ENCODE measurements around the gene TBC1D30.
A peak's percentile ranks its signal among the peaks of the same experiment; 100 is the strongest.

Gene TBC1D30

GRCh38 chr12:64833928-64834327 lies 9.5 kb downstream of the TBC1D30 start:
- Histone ChIP-seq H3K27ac (ENCODE audit: low read depth, low read length) (no peak overlapping the region), H3K9ac (ENCODE audit: low read length) (no peak overlapping the region), H4K8ac (ENCODE audit: low read depth, low read length) (no peak overlapping the region), H4K5ac (ENCODE audit: low read length) (no peak overlapping the region), H2BK15ac (replicated peaks; ENCODE audit: low read depth) (no peak overlapping the region), H3K56ac (ENCODE audit: low read length) (no peak overlapping the region), H3K79me2 (ENCODE audit: control insufficient read depth, insufficient read depth, low read length) (no peaks in the 10 kb centered on the region), H3K18ac (ENCODE audit: low read length) (no peak overlapping the region), H3K4me3 (ENCODE audit: low read length) (no peak overlapping the region), H3K4ac (ENCODE audit: low read depth, low read length) (no peak overlapping the region), H3K79me1 (ENCODE audit: low read length) (no peaks in the 10 kb centered on the region), H2BK120ac (ENCODE audit: low read depth, low read length) (no peak overlapping the region), H2BK5ac (ENCODE audit: low read length) (no peak overlapping the region), H3K36me3 (ENCODE audit: control insufficient read depth, insufficient read depth, low read length) (no peaks in the 10 kb centered on the region), H3K27me3 (ENCODE audit: insufficient read depth, low read length, poor library complexity) (no peaks in the 10 kb centered on the region), H3K4me2 (ENCODE audit: low read length) (no peak overlapping the region), H2AK5ac (ENCODE audit: low read length) (no peak overlapping the region), H3K23ac (ENCODE audit: low read length) (no peak overlapping the region), H3K4me1 (ENCODE audit: control insufficient read depth, low read depth, low read length) (no peaks in the 10 kb centered on the region)
- DNase-seq = no peak
- WGBS (ENCODE audit: extremely low coverage, insufficient coverage, low lambda C conversion rate) = no CpG with 5 or more reads among the region's 3 CpGs

- Histone ChIP-seq H4K5ac (ENCODE audit: low read length) (no peak overlapping the region), H4K8ac (ENCODE audit: low read depth, low read length) (no peak overlapping the region), H3K18ac (ENCODE audit: low read length) (no peak overlapping the region), H3K23ac (ENCODE audit: low read length) (no peak overlapping the region), H3K4me2 (ENCODE audit: low read length) (no peak overlapping the region), H2BK120ac (ENCODE audit: low read depth, low read length) (no peak overlapping the region), H3K79me2 (ENCODE audit: control insufficient read depth, insufficient read depth, low read length) (no peaks in the 10 kb centered on the region), H3K9ac (ENCODE audit: low read length) (no peak overlapping the region), H3K4ac (ENCODE audit: low read depth, low read length) (no peak overlapping the region), H3K4me3 (ENCODE audit: low read length) (no peak overlapping the region), H2AK5ac (ENCODE audit: low read length) (no peak overlapping the region), H2BK15ac (replicated peaks; ENCODE audit: low read depth) (no peak overlapping the region), H3K56ac (ENCODE audit: low read length) (no peak overlapping the region), H3K27ac (ENCODE audit: low read depth, low read length) (no peak overlapping the region), H3K4me1 (ENCODE audit: control insufficient read depth, low read depth, low read length) (no peaks in the 10 kb centered on the region), H2BK5ac (ENCODE audit: low read length) (no peak overlapping the region), H3K36me3 (ENCODE audit: control insufficient read depth, insufficient read depth, low read length) (no peaks in the 10 kb centered on the region), H3K27me3 (ENCODE audit: insufficient read depth, low read length, poor library complexity) (no peaks in the 10 kb centered on the region), H3K79me1 (ENCODE audit: low read length) (no peaks in the 10 kb centered on the region)
- no peak for DNase-seq
- no CpG with 5 or more reads among the region's 4 CpGs for WGBS (ENCODE audit: extremely low coverage, insufficient coverage, low lambda C conversion rate)
Observed at GRCh38 chr12:64835901-64836300, 11.5 kb downstream of the TBC1D30 start.

- Histone ChIP-seq H3K36me3 (ENCODE audit: control insufficient read depth, insufficient read depth, low read length) (no peaks in the 10 kb centered on the region), H3K4me1 (ENCODE audit: control insufficient read depth, low read depth, low read length) (no peaks in the 10 kb centered on the region), H4K8ac (ENCODE audit: low read depth, low read length) (no peak overlapping the region), H3K4me3 (ENCODE audit: low read length) (no peak overlapping the region), H3K18ac (ENCODE audit: low read length) (no peak overlapping the region), H2BK15ac (replicated peaks; ENCODE audit: low read depth) (no peak overlapping the region), H2BK120ac (ENCODE audit: low read depth, low read length) (no peak overlapping the region), H3K23ac (ENCODE audit: low read length) (no peak overlapping the region), H3K4me2 (ENCODE audit: low read length) (no peak overlapping the region), H4K5ac (ENCODE audit: low read length) (no peak overlapping the region), H3K79me2 (ENCODE audit: control insufficient read depth, insufficient read depth, low read length) (no peaks in the 10 kb centered on the region), H3K9ac (ENCODE audit: low read length) (no peak overlapping the region), H3K4ac (ENCODE audit: low read depth, low read length) (no peak overlapping the region), H3K27me3 (ENCODE audit: insufficient read depth, low read length, poor library complexity) (no peaks in the 10 kb centered on the region), H3K56ac (ENCODE audit: low read length) (no peak overlapping the region), H2AK5ac (ENCODE audit: low read length) (no peak overlapping the region), H3K79me1 (ENCODE audit: low read length) (no peaks in the 10 kb centered on the region), H3K27ac (ENCODE audit: low read depth, low read length) (no peak overlapping the region), H2BK5ac (ENCODE audit: low read length) (no peak overlapping the region)
- no peak for DNase-seq
- no CpG with 5 or more reads among the region's 3 CpGs for WGBS (ENCODE audit: extremely low coverage, insufficient coverage, low lambda C conversion rate)
Observed at GRCh38 chr12:64836856-64837255, 12.4 kb downstream of the TBC1D30 start.

GRCh38 chr12:64837427-64837826 lies 13.0 kb downstream of the TBC1D30 start:
- H2BK120ac ChIP-seq (ENCODE audit: low read depth, low read length) = no peak overlapping the region
- no peaks in the 10 kb centered on the region for H3K79me1 ChIP-seq (ENCODE audit: low read length)
- no peak overlapping the region for H3K9ac ChIP-seq (ENCODE audit: low read length)
- no peak overlapping the region for H3K18ac ChIP-seq (ENCODE audit: low read length)
- peak; percentile 43 for DNase-seq
- H3K4ac ChIP-seq (ENCODE audit: low read depth, low read length) = no peak overlapping the region
- H3K23ac ChIP-seq (ENCODE audit: low read length) = no peak overlapping the region
- no peak overlapping the region for H3K27ac ChIP-seq (ENCODE audit: low read depth, low read length)
- no peaks in the 10 kb centered on the region for H3K4me1 ChIP-seq (ENCODE audit: control insufficient read depth, low read depth, low read length)
- no CpG with 5 or more reads among the region's 8 CpGs for WGBS (ENCODE audit: extremely low coverage, insufficient coverage, low lambda C conversion rate)
- no peaks in the 10 kb centered on the region for H3K36me3 ChIP-seq (ENCODE audit: control insufficient read depth, insufficient read depth, low read length)
- no peak overlapping the region for H2AK5ac ChIP-seq (ENCODE audit: low read length)
- no peak overlapping the region for H4K8ac ChIP-seq (ENCODE audit: low read depth, low read length)
- H2BK15ac ChIP-seq (replicated peaks; ENCODE audit: low read depth) = no peak overlapping the region
- H3K79me2 ChIP-seq (ENCODE audit: control insufficient read depth, insufficient read depth, low read length) = no peaks in the 10 kb centered on the region
- H3K4me2 ChIP-seq (ENCODE audit: low read length) = no peak overlapping the region
- H2BK5ac ChIP-seq (ENCODE audit: low read length) = no peak overlapping the region
- H3K56ac ChIP-seq (ENCODE audit: low read length) = no peak overlapping the region
- H3K27me3 ChIP-seq (ENCODE audit: insufficient read depth, low read length, poor library complexity) = no peaks in the 10 kb centered on the region
- no peak overlapping the region for H4K5ac ChIP-seq (ENCODE audit: low read length)
- H3K4me3 ChIP-seq (ENCODE audit: low read length) = no peak overlapping the region

- Histone ChIP-seq H3K4ac (ENCODE audit: low read depth, low read length) (no peak overlapping the region), H2BK120ac (ENCODE audit: low read depth, low read length) (no peak overlapping the region), H2AK5ac (ENCODE audit: low read length) (no peak overlapping the region), H3K27ac (ENCODE audit: low read depth, low read length) (no peak overlapping the region), H3K9ac (ENCODE audit: low read length) (no peak overlapping the region), H3K79me1 (ENCODE audit: low read length) (no peaks in the 10 kb centered on the region), H3K4me3 (ENCODE audit: low read length) (no peak overlapping the region), H3K23ac (ENCODE audit: low read length) (no peak overlapping the region), H3K27me3 (ENCODE audit: insufficient read depth, low read length, poor library complexity) (no peaks in the 10 kb centered on the region), H3K56ac (ENCODE audit: low read length) (no peak overlapping the region), H4K5ac (ENCODE audit: low read length) (no peak overlapping the region), H3K36me3 (ENCODE audit: control insufficient read depth, insufficient read depth, low read length) (no peaks in the 10 kb centered on the region), H2BK5ac (ENCODE audit: low read length) (no peak overlapping the region), H3K4me2 (ENCODE audit: low read length) (no peak overlapping the region), H3K4me1 (ENCODE audit: control insufficient read depth, low read depth, low read length) (no peaks in the 10 kb centered on the region), H4K8ac (ENCODE audit: low read depth, low read length) (no peak overlapping the region), H3K18ac (ENCODE audit: low read length) (no peak overlapping the region), H3K79me2 (ENCODE audit: control insufficient read depth, insufficient read depth, low read length) (no peaks in the 10 kb centered on the region), H2BK15ac (replicated peaks; ENCODE audit: low read depth) (no peak overlapping the region)
- DNase-seq = no peak
Observed at GRCh38 chr12:64840119-64840518, 15.7 kb downstream of the TBC1D30 start.

GRCh38 chr12:64840949-64841717 lies 16.7 kb downstream of the TBC1D30 start:
- no peak overlapping the region for H2BK15ac ChIP-seq (replicated peaks; ENCODE audit: low read depth)
- no peak overlapping the region for H3K4me2 ChIP-seq (ENCODE audit: low read length)
- DNase-seq = no peak
- no peak overlapping the region for H3K27ac ChIP-seq (ENCODE audit: low read depth, low read length)
- no peak overlapping the region for H2AK5ac ChIP-seq (ENCODE audit: low read length)
- H3K56ac ChIP-seq (ENCODE audit: low read length) = no peak overlapping the region
- no peaks in the 10 kb centered on the region for H3K36me3 ChIP-seq (ENCODE audit: control insufficient read depth, insufficient read depth, low read length)
- no peak overlapping the region for H2BK5ac ChIP-seq (ENCODE audit: low read length)
- no peak overlapping the region for H3K4ac ChIP-seq (ENCODE audit: low read depth, low read length)
- H4K8ac ChIP-seq (ENCODE audit: low read depth, low read length) = no peak overlapping the region
- no peaks in the 10 kb centered on the region for H3K27me3 ChIP-seq (ENCODE audit: insufficient read depth, low read length, poor library complexity)
- no peak overlapping the region for H3K9ac ChIP-seq (ENCODE audit: low read length)
- no CpG with 5 or more reads among the region's 5 CpGs for WGBS (ENCODE audit: extremely low coverage, insufficient coverage, low lambda C conversion rate)
- no peak overlapping the region for H4K5ac ChIP-seq (ENCODE audit: low read length)
- H3K18ac ChIP-seq (ENCODE audit: low read length) = no peak overlapping the region
- H3K4me1 ChIP-seq (ENCODE audit: control insufficient read depth, low read depth, low read length) = no peaks in the 10 kb centered on the region
- no peak overlapping the region for H3K23ac ChIP-seq (ENCODE audit: low read length)
- no peaks in the 10 kb centered on the region for H3K79me2 ChIP-seq (ENCODE audit: control insufficient read depth, insufficient read depth, low read length)
- no peak overlapping the region for H3K4me3 ChIP-seq (ENCODE audit: low read length)
- H3K79me1 ChIP-seq (ENCODE audit: low read length) = no peaks in the 10 kb centered on the region
- no peak overlapping the region for H2BK120ac ChIP-seq (ENCODE audit: low read depth, low read length)

Data from mesendoderm (in vitro differentiated cells).